ENCODE data around the gene FAXC. TPM values are rescaled to one million over a fixed set of nuclear protein-coding genes. Genes with fewer than 3 reads are reported as not detected.
"Not testable (repeated sequence)": the region's sequence is repeated elsewhere in the genome, so short reads cannot be mapped to it uniquely, and the experiment has no call there.

The FAXC gene
- total RNA-seq, 1 donor from 2014 or later, result 2.0 TPM

- no peak for DNase-seq
Measured at GRCh38 chr6:99285881-99286280, 63.6 kb downstream of the FAXC start.

- no peak for DNase-seq
Measured at GRCh38 chr6:99282479-99283062, 66.9 kb downstream of the FAXC start.

DNA sequence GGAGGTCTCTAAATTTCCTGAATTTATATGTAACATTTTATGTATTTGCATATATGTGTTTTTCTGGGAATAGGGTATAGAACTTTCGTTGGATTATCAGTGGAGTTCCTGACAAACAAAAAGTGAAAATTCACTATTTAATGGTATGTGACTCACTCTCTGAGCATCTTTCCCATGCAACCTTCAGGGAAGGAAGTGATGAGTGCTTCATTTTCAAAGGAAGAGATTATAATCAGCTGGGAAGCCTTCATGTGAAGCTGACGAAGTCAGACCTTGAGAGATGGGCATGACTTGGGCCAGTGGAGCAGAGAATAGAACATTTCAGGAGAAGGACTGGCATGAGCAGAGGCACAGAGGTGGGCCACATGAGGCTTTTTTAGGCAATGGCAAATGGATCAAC, 72.7 kb downstream of the FAXC start:
- DNase-seq, result no peak

- DNase-seq, result peak; percentile 4
Measured at GRCh38 chr6:99270826-99271225, 78.6 kb downstream of the FAXC start.

GRCh38 chr6:99270030-99270429, 79.4 kb downstream of the FAXC start:
- no peak for DNase-seq

GRCh38 chr6:99269207-99269606, 80.3 kb downstream of the FAXC start:
- DNase-seq, result no peak

DNA sequence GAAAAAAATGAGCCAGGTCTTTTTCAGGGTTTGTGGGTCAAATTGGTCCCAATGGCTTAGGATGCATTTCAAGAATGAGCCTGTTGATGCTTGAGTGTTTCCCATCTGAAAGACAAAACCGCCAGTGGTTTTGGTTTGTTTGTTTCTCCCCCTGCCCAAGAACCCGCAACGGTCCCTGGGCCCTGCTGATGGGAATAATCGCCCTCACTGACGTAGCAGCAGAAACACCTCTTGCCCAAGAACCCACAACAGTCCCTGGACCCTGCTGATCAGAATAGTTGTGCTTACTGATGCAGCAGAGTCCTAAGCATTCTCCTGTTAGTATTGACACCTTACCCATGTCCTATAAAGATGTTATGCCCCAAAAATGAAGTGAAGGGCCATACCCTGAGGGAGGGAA, 82.5 kb downstream of the FAXC start:
- DNase-seq, result not testable (repeated sequence)

- not testable (repeated sequence) for DNase-seq
Measured at GRCh38 chr6:99265447-99265846, 84.0 kb downstream of the FAXC start.

DNA sequence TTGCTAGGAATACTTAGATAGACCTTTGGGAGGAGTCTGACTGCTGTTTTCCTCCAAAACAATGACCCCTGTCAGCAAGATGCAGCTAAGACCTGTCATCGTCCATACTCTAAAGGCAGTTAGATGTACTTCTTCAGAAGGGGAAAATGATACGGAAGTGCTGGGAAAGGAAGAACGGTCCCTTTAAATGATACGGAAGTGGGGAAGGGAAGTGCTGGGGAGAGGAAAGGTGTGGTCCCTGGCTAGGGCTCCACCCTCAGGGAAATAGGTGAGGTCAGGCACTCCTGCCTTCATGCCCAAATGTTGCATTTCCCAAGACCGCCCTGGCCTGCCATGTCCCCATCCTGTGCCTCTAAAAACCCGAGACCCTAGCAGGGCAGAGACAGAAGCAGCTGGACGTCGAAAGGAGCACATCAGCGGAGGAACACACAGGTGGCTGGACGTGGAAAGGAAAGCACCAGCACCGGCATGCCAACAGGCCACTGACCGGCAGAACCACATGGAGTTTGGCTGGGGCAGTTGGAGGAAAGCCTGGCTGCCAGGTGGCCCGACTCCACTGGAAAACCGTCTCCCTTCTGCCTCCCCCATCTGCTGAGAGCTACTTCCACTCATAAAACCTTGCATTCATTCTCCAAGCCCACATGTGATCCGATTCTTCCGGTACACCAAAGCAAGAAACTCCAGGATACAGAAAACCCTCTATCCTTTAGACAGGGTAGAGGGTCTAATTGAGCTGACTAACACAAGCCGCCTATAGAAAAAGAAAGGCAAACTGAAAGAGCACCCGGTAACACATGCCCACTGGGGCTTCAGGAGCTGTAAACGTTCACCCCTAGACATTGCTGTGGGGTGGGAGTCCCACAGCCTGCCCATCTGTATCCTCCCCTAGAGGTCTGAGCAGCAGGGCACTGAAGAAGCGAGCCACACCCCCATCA, 94.6 kb downstream of the FAXC start:
- no peak for DNase-seq

DNA sequence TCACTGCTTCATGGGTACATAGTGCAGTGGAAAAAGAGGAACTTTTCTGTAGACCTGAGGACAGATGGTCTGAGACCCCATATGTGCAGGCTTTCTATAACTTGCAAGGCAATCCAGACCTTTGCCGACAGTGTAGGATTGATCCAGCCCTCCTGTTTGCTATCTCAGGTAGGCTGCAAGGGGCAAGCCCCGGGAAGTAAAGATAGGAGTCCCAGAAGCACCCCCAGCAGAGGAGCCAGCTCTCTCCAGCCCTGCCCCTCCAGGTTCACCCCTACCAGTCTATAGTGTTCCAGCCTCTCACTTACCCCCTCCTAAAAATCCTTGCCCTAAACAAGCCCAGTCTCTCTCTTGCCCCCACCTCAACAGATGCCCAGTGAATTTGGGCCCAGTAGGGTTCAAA, 96.2 kb downstream of the FAXC start:
- no peak for DNase-seq

DNA sequence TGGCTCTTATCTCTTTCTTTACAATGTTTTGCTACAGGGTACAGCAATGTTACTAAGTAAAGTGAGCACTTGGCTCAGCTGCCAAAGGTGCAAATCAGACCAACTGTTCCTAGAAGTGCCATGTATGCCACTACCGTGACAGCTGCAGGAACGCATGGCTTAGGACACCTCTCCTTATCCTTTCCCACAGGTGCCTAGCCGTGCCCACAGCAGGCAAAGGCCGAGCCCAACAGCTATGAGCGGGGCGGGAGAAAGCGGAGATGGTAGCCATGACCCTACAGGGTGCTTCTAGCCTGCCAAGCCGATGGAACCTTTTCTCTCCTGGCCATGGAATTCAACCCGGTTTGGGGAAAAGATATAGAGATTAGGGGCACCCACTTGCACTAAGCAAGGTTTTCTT, 97.1 kb downstream of the FAXC start:
- no peak for DNase-seq

- no peak for DNase-seq
Measured at GRCh38 chr6:99250476-99250875, 99.0 kb downstream of the FAXC start.

DNA sequence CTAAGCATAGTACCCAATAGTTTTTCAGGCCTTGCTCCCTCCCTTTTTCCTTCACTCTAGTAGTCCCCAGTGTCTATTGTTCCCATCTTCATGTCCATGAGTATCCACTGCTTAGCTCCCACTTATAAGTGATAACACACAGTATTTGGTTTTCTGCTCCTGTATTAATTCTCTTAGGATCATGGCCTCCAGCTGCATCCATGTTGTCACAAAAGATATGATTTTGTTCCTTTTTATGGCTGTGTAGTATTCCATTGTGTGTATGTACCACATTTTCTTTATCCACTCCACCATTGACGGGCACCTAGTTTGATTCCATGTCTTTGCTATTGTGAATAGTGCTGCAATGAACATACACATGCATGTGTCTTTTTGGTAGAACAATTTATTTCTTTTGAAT, 102.9 kb downstream of the FAXC start:
- DNase-seq, result no peak

GRCh38 chr6:99241905-99242534, 107.5 kb downstream of the FAXC start:
- DNase-seq, result no peak

GRCh38 chr6:99236010-99236409, 113.5 kb downstream of the FAXC start:
- DNase-seq, result no peak

DNA sequence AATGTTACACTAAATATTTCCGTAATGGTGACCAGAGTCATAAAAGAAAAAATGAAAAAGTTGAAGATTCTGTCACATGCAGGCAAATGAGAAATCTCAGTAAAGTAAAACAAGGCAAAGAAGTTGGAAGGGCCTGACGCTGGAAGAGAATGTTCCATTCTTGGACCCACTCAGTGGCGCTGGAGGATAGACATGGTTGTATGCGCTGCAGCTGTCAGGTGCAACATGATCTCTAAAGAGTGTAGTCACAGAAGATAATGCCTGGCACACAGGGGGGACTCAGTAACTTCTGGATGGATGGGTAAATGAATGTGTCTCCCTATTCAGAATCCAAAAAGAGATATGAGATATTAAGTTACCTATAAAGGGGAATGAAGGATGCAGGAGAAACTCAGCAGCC, 116.3 kb downstream of the FAXC start:
- DNase-seq, result no peak

DNA sequence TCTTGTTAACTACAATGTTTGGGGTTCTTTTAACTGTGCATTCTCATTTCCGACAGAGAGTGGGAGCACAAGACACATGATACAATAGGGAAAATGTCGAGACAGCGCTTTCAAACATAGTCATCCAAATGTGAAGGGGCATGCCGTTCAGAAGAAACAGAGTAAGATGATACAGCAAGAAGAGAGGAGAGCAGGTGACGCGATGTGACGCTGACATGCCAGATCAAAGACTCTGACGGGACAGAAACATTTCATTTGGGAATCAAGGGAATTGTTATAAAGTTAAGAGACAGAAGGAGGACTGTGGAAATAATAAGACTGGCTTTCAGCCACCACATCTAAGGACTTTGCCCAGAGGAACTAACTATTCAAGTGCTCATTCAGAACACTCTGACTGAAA, 117.4 kb downstream of the FAXC start:
- DNase-seq, result no peak

- DNase-seq, result no peak
Measured at GRCh38 chr6:99225172-99225571, 124.3 kb downstream of the FAXC start.

Other genes starting within 250 kb of the FAXC start
- 3.8 TPM for gene COQ3, start 44.5 kb upstream of the FAXC start, total RNA-seq
- 156 TPM for gene PNISR, start 75.6 kb upstream of the FAXC start, total RNA-seq
- gene USP45, start 165.7 kb upstream of the FAXC start, total RNA-seq, result 18.9 TPM
- 67.6 TPM for gene CCNC, start 219.0 kb upstream of the FAXC start, total RNA-seq

All from skin of body (tissue), 2 donors.